HepG2 (cell line): ENCODE data around the gene PCSK5. TPM values are rescaled to one million over a fixed set of nuclear protein-coding genes. Genes with fewer than 3 reads are reported as not detected.

ENCODE experiments used
- ATAC-seq: fragments of 200-7000 bp; cut with Tn5 transposase; 3 replicates; pipeline ENCODE4 v1.9.1; 2020; ENCODE audit warnings: mild to moderate bottlenecking, moderate library complexity
- BruUV-seq: library from RNA; stranded (reverse); fragments of 400-500 nt; replicated peaks from 2 replicates; lab custom pipeline; 2021; lab: Mats Ljungman, UMichigan
- CTCF ChIA-PET: fragments of 300-600 bp; formaldehyde crosslinking; extraction: SDS; loops from one replicate; lab custom pipeline; 2021; ENCODE audit warnings: low total read pairs, inconsistent platforms, low intra/inter-chr PET ratio; lab: Yijun Ruan, JAX
- POLR2A ChIA-PET: fragments of 350-600 bp; sonication (Branson Sonifier 250); formaldehyde crosslinking; loops from one replicate; lab custom pipeline; 2020; ENCODE audit warnings: antibody characterized with exemption, inconsistent platforms; lab: Yijun Ruan, JAX
- DNase-seq: peaks from one replicate; pipeline ENCODE4 v3.0.0-alpha.2; 2015; ENCODE audit warnings: low spot score
- FAIRE-seq: peaks from 3 replicates; lab custom pipeline; 2011; peaks lifted over from hg19 to GRCh38; lab: Jason Lieb, UNC
- H2AFZ ChIP-seq: one replicate; pipeline ENCODE4 v1.6.1; 2011; ENCODE audit warnings: low read length, inconsistent platforms
- H3K27ac ChIP-seq: fragments of 300-600 bp; 3 replicates; pipeline ENCODE4 v1.8.0; 2011; ENCODE audit warnings: mixed run types, mild to moderate bottlenecking, mixed read lengths, low read length, inconsistent platforms; ENCODE audit not compliant: insufficient read depth; ENCODE audit errors: extremely low read length
- H3K27me3 ChIP-seq, 2 experiments: fragments of 200-600 bp in 1 of 2; 2 replicates in 1 of 2; 3 replicates in 1 of 2; pipeline versions ENCODE4 v1.6.0 to v1.8.0; 2011; ENCODE audit warnings: low read length in 2 of 2, mild to moderate bottlenecking in 2 of 2, moderate library complexity in 2 of 2, inconsistent platforms in 1 of 2; ENCODE audit not compliant: insufficient read depth in 2 of 2, control insufficient read depth in 1 of 2
- H3K36me3 ChIP-seq, 2 experiments: fragments of 200-600 bp in 1 of 2; replicated peaks in 1 of 2; 2 replicates in 1 of 2; 3 replicates in 1 of 2; pipeline versions ENCODE4 v1.5.1 to v1.8.0; 2011; ENCODE audit warnings: low read length in 2 of 2, inconsistent platforms in 1 of 2; ENCODE audit not compliant: insufficient read depth in 2 of 2, control insufficient read depth in 1 of 2
- H3K4me1 ChIP-seq: 2 replicates; pipeline ENCODE4 v1.5.1; 2012; ENCODE audit warnings: low read length, inconsistent platforms; ENCODE audit not compliant: insufficient read depth
- H3K4me2 ChIP-seq: 2 replicates; pipeline ENCODE4 v1.6.0; 2011; ENCODE audit warnings: low read depth, low read length, inconsistent platforms
- H3K4me3 ChIP-seq, 3 experiments: fragments of 200-600 bp in 1 of 3; sonication (generic), shearing (Covaris generic) in 1 of 3; replicated peaks in 1 of 3; 2 replicates each; pipeline ENCODE4 v1.5.1; 2011 to 2016; ENCODE audit warnings: low read length in 3 of 3, inconsistent platforms in 2 of 3, low read depth in 2 of 3, mild to moderate bottlenecking in 2 of 3, control low read depth in 1 of 3, mixed read lengths in 1 of 3; ENCODE audit not compliant: insufficient read depth in 1 of 3
- H3K79me2 ChIP-seq: one replicate; pipeline ENCODE4 v1.6.1; 2011; ENCODE audit warnings: low read length, inconsistent platforms; ENCODE audit not compliant: insufficient read depth
- H3K9ac ChIP-seq: 2 replicates; pipeline ENCODE4 v1.6.0; 2011; ENCODE audit warnings: mild to moderate bottlenecking, low read depth, low read length, inconsistent platforms; ENCODE audit not compliant: insufficient read depth
- H3K9me3 ChIP-seq: 2 replicates; pipeline ENCODE4 v1.5.1; 2012; ENCODE audit warnings: mild to moderate bottlenecking, low read length
- H4K20me1 ChIP-seq: 2 replicates; pipeline ENCODE4 v1.6.0; 2011; ENCODE audit warnings: inconsistent platforms, mild to moderate bottlenecking, low read length, moderate library complexity; ENCODE audit not compliant: insufficient read depth
- ZNF564 ChIP-seq: sonication (generic); formaldehyde crosslinking; IDR thresholded peaks from 2 replicates; pipeline ENCODE4 v1.8.1; 2023; ENCODE audit warnings: mild to moderate bottlenecking, missing genetic modification reagents
- WGBS: methylation state at CpG from one replicate; pipeline ENCODE4 v1.1.6; 2017; ENCODE audit warnings: low lambda C conversion rate; 5-methylcytosine and 5-hydroxymethylcytosine counted together
- in situ Hi-C: cut with HindIII; loops from 2 replicates; pipeline ENCODE4 v1.10.0; 2017; ENCODE audit warnings: low pct_unique_long_range_greater_than_20kb; ENCODE audit not compliant: extremely low pct_ligation_motif_present
- intact Hi-C: fragments of 100-400 bp; cut with micrococcal nuclease; formaldehyde crosslinking; loops from one replicate; pipeline ENCODE4 v1.10.0; 2022; ENCODE audit not compliant: unreplicated experiment
- polyA plus RNA-seq, 8 experiments: library from polyadenylated mRNA; depleted of rRNA in 3 of 8; stranded (reverse) in 7 of 8; unstranded in 1 of 8; fragments of >200 nt; fragmentation: Illumina TruSeq in 4 of 8; extraction: Trizol in 4 of 8; gene quantifications; 2 replicates each; pipeline versions ENCODE4 v1.2.1 to v1.2.3, GENCODE V29; 2011 to 2016; ENCODE audit warnings: low read depth in 4 of 8, missing spikeins in 1 of 8, mixed read lengths in 1 of 8; ENCODE audit not compliant: insufficient read depth in 1 of 8
- total RNA-seq, 5 experiments: library from RNA; depleted of rRNA; stranded (reverse); fragments of >200 nt; fragmentation: Illumina TruSeq; extraction: Trizol; gene quantifications; 2 replicates each; pipeline ENCODE4 v1.2.3, GENCODE V29; 2016; ENCODE audit warnings: low read depth in 1 of 5
- TF ChIP-seq, protein P1 (sequence below): sonication (generic); formaldehyde crosslinking; IDR thresholded peaks from 2 replicates; pipeline ENCODE4 v1.4.0; 2020; ENCODE audit warnings: mild to moderate bottlenecking, missing genetic modification reagents
- TF ChIP-seq, protein P2 (sequence below): sonication (generic); formaldehyde crosslinking; IDR thresholded peaks from 2 replicates; pipeline ENCODE4 v1.5.0; 2020; ENCODE audit warnings: missing genetic modification reagents
- TF ChIP-seq, protein P3 (sequence below): sonication (generic); formaldehyde crosslinking; IDR thresholded peaks from 2 replicates; pipeline ENCODE4 v1.4.0; 2020; ENCODE audit warnings: missing genetic modification reagents

The PCSK5 gene
- total and polyA plus RNA-seq, 2 of the 13 experiments (the other 11 are each of a cell fraction or from before 2014, with no cell fraction given), result 0.55 to 0.66 TPM

DNA sequence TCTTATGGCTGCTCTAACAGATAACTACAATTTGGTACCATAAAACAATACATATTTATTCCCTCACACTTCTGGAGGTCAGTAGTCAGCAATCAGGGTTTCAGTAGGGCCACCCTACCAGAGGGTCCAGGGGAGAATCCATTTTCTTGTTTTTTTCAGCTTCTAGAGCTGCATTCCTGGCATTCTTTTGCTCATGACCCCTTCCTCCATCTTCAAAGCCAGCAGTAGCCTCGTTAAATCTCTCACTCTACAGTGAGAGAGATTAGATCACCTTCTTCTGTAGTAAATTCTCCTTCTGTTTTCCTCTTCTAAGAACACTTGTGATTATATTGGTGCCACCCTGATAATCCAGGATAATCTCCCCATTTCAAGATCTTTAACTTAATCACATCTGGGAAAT, 316.3 kb downstream of the PCSK5 start:
- WGBS, result 0% methylated on average over 1 of the region's 1 CpG
- Histone ChIP-seq H2AFZ (no peak overlapping the region), H4K20me1 (no peaks in the 10 kb centered on the region), H3K4me1 (no peaks in the 10 kb centered on the region), H3K79me2 (no peaks in the 10 kb centered on the region), H3K9me3 (no peaks in the 10 kb centered on the region), H3K36me3 (no peaks in the 10 kb centered on the region), H3K27me3 (no peaks in the 10 kb centered on the region), H3K27ac (no peak overlapping the region), H3K9ac (no peak overlapping the region), H3K4me3 (no peak overlapping the region), H3K4me2 (no peak overlapping the region)
- ChIA-PET CTCF (no interaction called here), POLR2A (no interaction called here)
- ATAC-seq (no peak), DNase-seq (no peak), FAIRE-seq (no peak)
- in situ Hi-C loops, result no loop called here
- BruUV-seq, result no TSS peak
- TF ChIP-seq ZNF564 (CRISPR knock-in tag), result no peak
- TF ChIP-seq, protein P1, sequence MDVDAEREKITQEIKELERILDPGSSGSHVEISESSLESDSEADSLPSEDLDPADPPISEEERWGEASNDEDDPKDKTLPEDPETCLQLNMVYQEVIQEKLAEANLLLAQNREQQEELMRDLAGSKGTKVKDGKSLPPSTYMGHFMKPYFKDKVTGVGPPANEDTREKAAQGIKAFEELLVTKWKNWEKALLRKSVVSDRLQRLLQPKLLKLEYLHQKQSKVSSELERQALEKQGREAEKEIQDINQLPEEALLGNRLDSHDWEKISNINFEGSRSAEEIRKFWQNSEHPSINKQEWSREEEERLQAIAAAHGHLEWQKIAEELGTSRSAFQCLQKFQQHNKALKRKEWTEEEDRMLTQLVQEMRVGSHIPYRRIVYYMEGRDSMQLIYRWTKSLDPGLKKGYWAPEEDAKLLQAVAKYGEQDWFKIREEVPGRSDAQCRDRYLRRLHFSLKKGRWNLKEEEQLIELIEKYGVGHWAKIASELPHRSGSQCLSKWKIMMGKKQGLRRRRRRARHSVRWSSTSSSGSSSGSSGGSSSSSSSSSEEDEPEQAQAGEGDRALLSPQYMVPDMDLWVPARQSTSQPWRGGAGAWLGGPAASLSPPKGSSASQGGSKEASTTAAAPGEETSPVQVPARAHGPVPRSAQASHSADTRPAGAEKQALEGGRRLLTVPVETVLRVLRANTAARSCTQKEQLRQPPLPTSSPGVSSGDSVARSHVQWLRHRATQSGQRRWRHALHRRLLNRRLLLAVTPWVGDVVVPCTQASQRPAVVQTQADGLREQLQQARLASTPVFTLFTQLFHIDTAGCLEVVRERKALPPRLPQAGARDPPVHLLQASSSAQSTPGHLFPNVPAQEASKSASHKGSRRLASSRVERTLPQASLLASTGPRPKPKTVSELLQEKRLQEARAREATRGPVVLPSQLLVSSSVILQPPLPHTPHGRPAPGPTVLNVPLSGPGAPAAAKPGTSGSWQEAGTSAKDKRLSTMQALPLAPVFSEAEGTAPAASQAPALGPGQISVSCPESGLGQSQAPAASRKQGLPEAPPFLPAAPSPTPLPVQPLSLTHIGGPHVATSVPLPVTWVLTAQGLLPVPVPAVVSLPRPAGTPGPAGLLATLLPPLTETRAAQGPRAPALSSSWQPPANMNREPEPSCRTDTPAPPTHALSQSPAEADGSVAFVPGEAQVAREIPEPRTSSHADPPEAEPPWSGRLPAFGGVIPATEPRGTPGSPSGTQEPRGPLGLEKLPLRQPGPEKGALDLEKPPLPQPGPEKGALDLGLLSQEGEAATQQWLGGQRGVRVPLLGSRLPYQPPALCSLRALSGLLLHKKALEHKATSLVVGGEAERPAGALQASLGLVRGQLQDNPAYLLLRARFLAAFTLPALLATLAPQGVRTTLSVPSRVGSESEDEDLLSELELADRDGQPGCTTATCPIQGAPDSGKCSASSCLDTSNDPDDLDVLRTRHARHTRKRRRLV (CRISPR knock-in tag), result no peak
- TF ChIP-seq, protein P2, sequence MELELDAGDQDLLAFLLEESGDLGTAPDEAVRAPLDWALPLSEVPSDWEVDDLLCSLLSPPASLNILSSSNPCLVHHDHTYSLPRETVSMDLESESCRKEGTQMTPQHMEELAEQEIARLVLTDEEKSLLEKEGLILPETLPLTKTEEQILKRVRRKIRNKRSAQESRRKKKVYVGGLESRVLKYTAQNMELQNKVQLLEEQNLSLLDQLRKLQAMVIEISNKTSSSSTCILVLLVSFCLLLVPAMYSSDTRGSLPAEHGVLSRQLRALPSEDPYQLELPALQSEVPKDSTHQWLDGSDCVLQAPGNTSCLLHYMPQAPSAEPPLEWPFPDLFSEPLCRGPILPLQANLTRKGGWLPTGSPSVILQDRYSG, result no peak
- TF ChIP-seq, protein P3, sequence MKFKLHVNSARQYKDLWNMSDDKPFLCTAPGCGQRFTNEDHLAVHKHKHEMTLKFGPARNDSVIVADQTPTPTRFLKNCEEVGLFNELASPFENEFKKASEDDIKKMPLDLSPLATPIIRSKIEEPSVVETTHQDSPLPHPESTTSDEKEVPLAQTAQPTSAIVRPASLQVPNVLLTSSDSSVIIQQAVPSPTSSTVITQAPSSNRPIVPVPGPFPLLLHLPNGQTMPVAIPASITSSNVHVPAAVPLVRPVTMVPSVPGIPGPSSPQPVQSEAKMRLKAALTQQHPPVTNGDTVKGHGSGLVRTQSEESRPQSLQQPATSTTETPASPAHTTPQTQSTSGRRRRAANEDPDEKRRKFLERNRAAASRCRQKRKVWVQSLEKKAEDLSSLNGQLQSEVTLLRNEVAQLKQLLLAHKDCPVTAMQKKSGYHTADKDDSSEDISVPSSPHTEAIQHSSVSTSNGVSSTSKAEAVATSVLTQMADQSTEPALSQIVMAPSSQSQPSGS (CRISPR knock-in tag), result no peak
- intact Hi-C loops, result no loop called here
